OCI-LY7 (cell line): ENCODE results near the gene POLR3F. TPM values are rescaled to one million over a fixed set of nuclear protein-coding genes. Genes with fewer than 3 reads are reported as not detected.
A peak's percentile ranks its signal among the peaks of the same experiment; 100 is the strongest.

ENCODE experiments used
- BruUV-seq: library from RNA; stranded (reverse); fragments of 400-500 nt; replicated peaks from 2 replicates; lab custom pipeline; 2021; lab: Mats Ljungman, UMichigan
- CTCF ChIA-PET: fragments of 300-600 bp; sonication (Branson Sonifier 250); formaldehyde crosslinking; loops from one replicate; lab custom pipeline; 2022; ENCODE audit warnings: antibody characterized with exemption; ENCODE audit not compliant: unreplicated experiment; lab: Charles Lee
- POLR2A ChIA-PET: fragments of 300-600 bp; sonication (Branson Sonifier 250); formaldehyde crosslinking; loops from one replicate; lab custom pipeline; 2022; ENCODE audit warnings: antibody characterized with exemption; lab: Charles Lee
- DNase-seq: peaks from one replicate; pipeline ENCODE4 v3.0.0-alpha.2; 2015; ENCODE audit warnings: low spot score
- H2AFZ ChIP-seq: fragments of 200-600 bp; sonication (generic), shearing (Covaris generic); 2 replicates; pipeline ENCODE4 v1.6.1; 2014; ENCODE audit warnings: mild to moderate bottlenecking, antibody characterized with exemption, low read length, moderate library complexity
- H3K27ac ChIP-seq: fragments of 200-600 bp; sonication (generic); 2 replicates; pipeline ENCODE4 v1.5.1; 2014; ENCODE audit warnings: mixed run types, low read depth, mild to moderate bottlenecking, moderate library complexity, low read length, inconsistent platforms; ENCODE audit not compliant: poor library complexity, severe bottlenecking
- H3K36me3 ChIP-seq: fragments of 200-600 bp; sonication (generic); 2 replicates; pipeline ENCODE4 v1.6.1; 2014; ENCODE audit warnings: mild to moderate bottlenecking, antibody characterized with exemption, low read length, moderate library complexity, mixed read lengths; ENCODE audit not compliant: insufficient read depth
- H3K4me1 ChIP-seq: fragments of 200-600 bp; sonication (generic); 2 replicates; pipeline ENCODE4 v1.5.1; 2014; ENCODE audit warnings: mild to moderate bottlenecking, low read length; ENCODE audit not compliant: insufficient read depth, poor library complexity, severe bottlenecking
- H3K4me2 ChIP-seq: fragments of 200-600 bp; sonication (generic); 2 replicates; pipeline ENCODE4 v1.6.1; 2014; ENCODE audit warnings: mild to moderate bottlenecking, low read length
- H3K4me3 ChIP-seq: fragments of 200-600 bp; sonication (generic); 2 replicates; pipeline ENCODE4 v1.5.1; 2014; ENCODE audit warnings: mild to moderate bottlenecking, low read depth, low read length; ENCODE audit not compliant: poor library complexity, severe bottlenecking
- H3K79me2 ChIP-seq: fragments of 200-600 bp; sonication (generic); 2 replicates; pipeline ENCODE4 v1.6.1; 2016; ENCODE audit warnings: low read depth, mild to moderate bottlenecking, low read length, moderate library complexity, mixed read lengths; ENCODE audit not compliant: insufficient read depth
- H3K9me2 ChIP-seq: fragments of 200-600 bp; sonication (generic); 2 replicates; pipeline ENCODE4 v1.6.1; 2016; ENCODE audit warnings: mild to moderate bottlenecking, low read length, mixed read lengths; ENCODE audit not compliant: insufficient read depth
- H3K9me3 ChIP-seq: fragments of 200-600 bp; sonication (generic); 2 replicates; pipeline ENCODE4 v1.6.1; 2014; ENCODE audit warnings: mild to moderate bottlenecking, mixed run types, low read length, mixed read lengths
- H4K20me1 ChIP-seq: fragments of 200-600 bp; sonication (generic); 2 replicates; pipeline ENCODE4 v1.6.1; 2014; ENCODE audit warnings: mild to moderate bottlenecking, antibody characterized with exemption, low read length, moderate library complexity, mixed read lengths; ENCODE audit not compliant: insufficient read depth
- CTCF ChIP-seq: fragments of 200-600 bp; sonication (generic); conservative IDR thresholded peaks from 2 replicates; pipeline ENCODE4 v1.5.1; 2014; ENCODE audit warnings: mild to moderate bottlenecking, antibody characterized with exemption, low read length, moderate library complexity, mixed read lengths
- EZH2phosphoT487 ChIP-seq: fragments of 200-600 bp; sonication (generic); IDR thresholded peaks from 2 replicates; pipeline ENCODE4 v1.6.1; 2018; ENCODE audit warnings: low read depth, borderline replicate concordance, mild to moderate bottlenecking, mixed run types, antibody characterized with exemption, low read length, moderate library complexity, mixed read lengths
- intact Hi-C: fragments of 100-400 bp; cut with micrococcal nuclease; formaldehyde crosslinking; loops from one replicate; pipeline ENCODE4 v1.10.0; 2022; ENCODE audit not compliant: unreplicated experiment
- total RNA-seq, 2 experiments: library from RNA; depleted of rRNA in 1 of 2; stranded (reverse); fragments of >200 nt in 1 of 2; shearing (Covaris generic) in 1 of 2; gene quantifications; 2 replicates each; pipeline ENCODE4 v1.2.3, GENCODE V29; 2014 to 2022

The POLR3F gene
- total RNA-seq, 2 experiments from 2014 or later: 12.3 to 14.9 TPM

DNA sequence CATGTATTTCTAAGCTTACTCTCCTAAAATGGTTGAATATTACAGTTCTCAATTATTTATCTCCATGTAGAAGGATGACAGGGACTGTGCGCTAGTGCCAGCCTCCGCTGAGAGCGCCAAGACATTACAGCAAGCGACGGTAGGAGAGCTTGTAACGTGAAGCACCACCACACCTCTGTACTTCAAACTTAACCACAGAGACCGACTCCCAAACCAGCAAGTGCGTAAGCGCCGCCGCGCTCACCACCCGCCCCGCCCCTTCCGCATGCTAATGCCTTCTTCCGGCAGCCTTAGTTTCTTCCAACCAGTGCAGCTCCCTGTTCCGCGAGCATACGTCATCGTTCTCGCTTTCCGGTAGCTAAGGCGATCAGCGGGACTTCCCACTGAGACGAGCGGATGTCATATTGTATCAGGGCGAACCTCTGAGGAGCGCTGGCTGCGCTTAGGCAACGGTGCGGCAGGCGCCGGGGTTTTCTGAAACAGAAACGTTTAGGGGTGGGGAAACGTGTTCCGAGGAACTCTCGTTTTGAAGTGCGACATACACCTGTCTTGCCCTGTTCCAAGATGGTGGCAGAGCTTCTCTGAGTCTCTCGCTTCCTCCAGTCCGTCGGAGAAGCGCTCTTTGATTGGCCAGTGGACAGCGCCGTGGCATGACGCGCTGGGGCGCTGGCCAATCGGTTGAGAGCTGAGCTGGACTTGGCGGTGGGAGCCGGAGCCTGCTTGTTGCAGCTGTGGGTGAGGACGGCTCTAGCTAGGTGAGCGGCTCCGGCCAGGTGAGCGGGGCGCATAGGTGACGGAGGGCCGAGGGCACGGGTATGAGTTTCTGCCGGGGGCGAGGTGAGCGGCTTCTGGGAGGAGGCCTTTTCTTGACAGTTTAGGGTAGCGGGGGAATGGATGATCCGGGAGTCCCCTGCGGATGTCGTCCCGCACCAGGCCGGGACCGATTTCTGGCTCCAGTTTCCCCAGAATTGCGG lies 40.3 kb downstream of the POLR3F start, which contains the start of gene SEC23B:
Gene SEC23B (plus strand): TSS at position 723 of the 974 bp plus-strand sequence. CDS start 2,896 bp downstream, outside the sequence.
- CTCF ChIA-PET: interaction anchor here (0.7 to 1.2 kb wide), 3 partner anchors 10 to 102 kb away, joined by 3 read pairs; no protein-coding TSS in a partner anchor

DNA sequence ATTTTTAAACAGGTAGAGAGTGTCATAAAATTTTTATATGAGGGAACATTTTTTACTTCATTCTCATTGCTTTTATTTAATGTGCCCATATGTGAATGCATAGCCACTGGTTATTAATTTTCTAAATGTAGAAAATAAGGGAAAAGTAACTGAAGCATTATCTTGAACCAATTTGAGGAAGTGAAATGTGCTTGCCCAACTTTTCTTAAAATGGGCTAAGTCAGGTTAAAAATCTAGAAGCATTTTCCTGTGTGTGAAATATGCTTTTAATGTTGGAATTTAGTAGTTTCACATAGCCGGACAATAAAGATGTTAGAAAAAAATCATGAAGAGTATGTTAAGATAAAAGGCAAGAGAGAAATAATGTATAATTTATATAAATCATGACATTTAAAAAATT lies 44.4 kb downstream of the POLR3F start:
- DNase-seq: no peak
- Histone ChIP-seq H3K4me3 (no peak overlapping the region), H3K79me2 (peaks cover 16% of the 10 kb centered on the region; the same call in 1 of the 2 replicates), H3K27ac (no peak overlapping the region), H2AFZ (no peak overlapping the region), H3K9me2 (no peaks in the 10 kb centered on the region), H3K4me1 (peaks cover 10% of the 10 kb centered on the region), H3K36me3 (peaks cover 58% of the 10 kb centered on the region), H4K20me1 (no peaks in the 10 kb centered on the region), H3K4me2 (no peak overlapping the region), H3K9me3 (no peaks in the 10 kb centered on the region)
- intact Hi-C loops: no loop called here
- TF ChIP-seq CTCF: no peak
- no peak for TF ChIP-seq EZH2phosphoT487
- ChIA-PET CTCF (no interaction called here), POLR2A (no interaction called here)
- BruUV-seq: no TSS peak

More for the DNA sequence above, 40.3 kb downstream of the POLR3F start, which contains the start of gene SEC23B:
- H2AFZ ChIP-seq: peak within 1 kb of the TSS; percentile 95
- POLR2A ChIA-PET: interaction anchor here (0.5 to 4.6 kb wide), 29 partner anchors 8 to 1544 kb away, joined by 3 to 101 read pairs (median 4); partner anchors contain the start of genes CFAP61, CRNKL1, DTD1 and DZANK1
- no TSS peak for BruUV-seq
- H3K9me3 ChIP-seq: no peaks in the 10 kb centered on the region
- H3K79me2 ChIP-seq: peaks cover 16% of the 10 kb centered on the region; the same call in 1 of the 2 replicates
- peak; percentile 97 for DNase-seq
- no peak for TF ChIP-seq EZH2phosphoT487
- no peak for TF ChIP-seq CTCF
- peak within 1 kb of the TSS; percentile 91 for H3K4me3 ChIP-seq
- no peaks in the 10 kb centered on the region for H3K9me2 ChIP-seq
- H3K36me3 ChIP-seq: peaks cover 26% of the 10 kb centered on the region
- H4K20me1 ChIP-seq: no peaks in the 10 kb centered on the region
- peak within 1 kb of the TSS; percentile 86 for H3K4me2 ChIP-seq
- peak within 1 kb of the TSS; percentile 90 for H3K27ac ChIP-seq
- intact Hi-C loops: loop anchor here (1.0 to 10.0 kb wide), 4 partner anchors 40 to 543 kb away; partner anchors contain the start of genes DZANK1, MGME1, POLR3F and SMIM26
- peaks cover 15% of the 10 kb centered on the region for H3K4me1 ChIP-seq
